Hematopoietic multipotent progenitor cell treated with erythropoietin and hydrocortisone succinate and interleukin-3 and kit ligand, for 6 days (in vitro differentiated cells): ENCODE measurements around the gene PDGFD.

Experiments
- DNase-seq: peaks from one replicate; pipeline ENCODE4 v3.0.0-alpha.2; 2015

PDGFD gene

GRCh38 chr11:103872748-103873147 lies 291.2 kb downstream of the PDGFD start:
- no peak for DNase-seq

GRCh38 chr11:103871923-103872551 lies 291.9 kb downstream of the PDGFD start:
- DNase-seq = no peak

- DNase-seq = no peak
Observed at GRCh38 chr11:103870821-103871309, 293.1 kb downstream of the PDGFD start.

- DNase-seq = no peak
Observed at GRCh38 chr11:103867481-103867880, 296.5 kb downstream of the PDGFD start.

- peak; percentile 13 for DNase-seq
Observed at GRCh38 chr11:103863497-103863896, 300.4 kb downstream of the PDGFD start.

GRCh38 chr11:103862802-103863174 lies 301.2 kb downstream of the PDGFD start:
- DNase-seq = peak; percentile 4

- no peak for DNase-seq
Observed at GRCh38 chr11:103862094-103862801, 301.7 kb downstream of the PDGFD start.
